GM18520 (cell line): Measurements from ENCODE around the gene RXRA.

ENCODE experiments used
- ATAC-seq: cut with Tn5 transposase; IDR thresholded peaks from one replicate; pipeline ENCODE4 v1.9.1; 2021; ENCODE audit not compliant: unreplicated experiment

The RXRA gene

GRCh38 chr9:134426436-134426835 lies 100.2 kb downstream of the RXRA start:
- ATAC-seq = no peak

GRCh38 chr9:134427153-134427782 lies 101.0 kb downstream of the RXRA start:
- ATAC-seq = no peak

- no peak for ATAC-seq
Measured at GRCh38 chr9:134428559-134428958, 102.3 kb downstream of the RXRA start.

- no peak for ATAC-seq
Measured at GRCh38 chr9:134429007-134429406, 102.8 kb downstream of the RXRA start.

- no peak for ATAC-seq
Measured at GRCh38 chr9:134429481-134429880, 103.2 kb downstream of the RXRA start.

GRCh38 chr9:134431095-134431494 lies 104.8 kb downstream of the RXRA start:
- no peak for ATAC-seq

GRCh38 chr9:134431626-134432025 lies 105.4 kb downstream of the RXRA start:
- ATAC-seq = no peak

GRCh38 chr9:134432471-134432870 lies 106.2 kb downstream of the RXRA start:
- ATAC-seq = no peak

- ATAC-seq = no peak
Measured at GRCh38 chr9:134433101-134433500, 106.8 kb downstream of the RXRA start.

GRCh38 chr9:134433909-134434882 lies 107.9 kb downstream of the RXRA start:
- ATAC-seq = no peak

GRCh38 chr9:134434894-134435506 lies 108.7 kb downstream of the RXRA start:
- no peak for ATAC-seq

- ATAC-seq = no peak
Measured at GRCh38 chr9:134435550-134436378, 109.5 kb downstream of the RXRA start.

GRCh38 chr9:134436379-134436762 lies 110.1 kb downstream of the RXRA start:
- ATAC-seq = no peak

- ATAC-seq = no peak
Measured at GRCh38 chr9:134436911-134437310, 110.7 kb downstream of the RXRA start.

GRCh38 chr9:134437403-134438194 lies 111.3 kb downstream of the RXRA start:
- no peak for ATAC-seq

GRCh38 chr9:134438195-134438788 lies 112.0 kb downstream of the RXRA start:
- no peak for ATAC-seq

GRCh38 chr9:134439368-134439784 lies 113.1 kb downstream of the RXRA start:
- no peak for ATAC-seq

- ATAC-seq = no peak
Measured at GRCh38 chr9:134440636-134441226, 114.5 kb downstream of the RXRA start.
